Measurements from ENCODE around the gene SIK2.
A peak's percentile ranks its signal among the peaks of the same experiment; 100 is the strongest.
"Not testable (repeated sequence)": the region's sequence is repeated elsewhere in the genome, so short reads cannot be mapped to it uniquely, and the experiment has no call there.

SIK2 gene

GRCh38 chr11:111749646-111750045 lies 147.4 kb downstream of the SIK2 start:
- DNase-seq, result no peak

DNA sequence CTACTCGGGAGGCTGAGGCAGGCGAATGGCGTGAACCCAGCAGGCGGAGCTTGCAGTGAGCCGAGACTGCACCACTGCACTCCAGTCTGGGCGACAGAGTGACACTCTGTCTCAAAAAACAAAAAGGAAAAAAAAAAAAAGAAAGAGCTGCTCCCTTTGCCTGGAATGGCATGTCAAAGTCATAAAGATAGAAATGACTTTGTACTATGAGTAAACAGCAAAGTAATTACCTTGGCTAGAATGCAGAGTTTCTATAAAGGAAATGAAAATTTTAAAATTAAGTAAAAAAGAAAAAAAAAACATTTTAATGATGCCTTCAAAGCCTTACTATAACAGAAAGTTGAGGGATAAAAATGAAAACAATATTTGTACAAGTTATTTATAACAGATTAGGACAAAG lies 153.8 kb downstream of the SIK2 start:
- no peak for DNase-seq

GRCh38 chr11:111759376-111759775 lies 157.1 kb downstream of the SIK2 start:
- no peak for DNase-seq

DNA sequence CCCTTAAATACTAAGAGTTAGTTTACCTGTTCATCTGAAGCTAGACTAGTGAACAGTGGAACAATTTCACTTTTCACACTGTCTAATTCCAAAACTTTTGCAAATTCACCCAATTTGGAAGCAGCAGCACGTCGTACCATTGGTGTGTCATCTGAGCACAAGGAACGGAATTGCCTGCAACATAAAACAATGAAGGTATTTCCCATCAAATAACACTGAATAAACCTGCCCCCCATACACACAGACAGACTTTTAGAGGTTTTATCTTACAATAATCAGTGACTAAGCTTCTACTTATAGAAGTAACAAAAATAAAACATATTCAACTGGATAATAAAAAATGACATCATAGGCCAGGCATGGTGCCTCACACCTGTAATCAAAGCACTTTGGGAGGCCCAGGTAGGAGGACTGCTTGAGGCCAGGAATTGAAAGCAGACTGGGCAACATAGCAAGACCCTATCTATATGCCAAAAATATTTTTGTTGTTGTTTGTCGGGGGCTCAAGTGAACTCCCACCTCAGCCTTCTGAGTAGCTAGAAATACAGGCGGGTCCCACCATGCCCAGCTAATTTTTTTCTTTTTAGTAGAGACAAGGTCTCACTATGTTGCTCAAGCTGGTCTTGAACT lies 157.6 kb downstream of the SIK2 start:
- DNase-seq, result no peak

DNA sequence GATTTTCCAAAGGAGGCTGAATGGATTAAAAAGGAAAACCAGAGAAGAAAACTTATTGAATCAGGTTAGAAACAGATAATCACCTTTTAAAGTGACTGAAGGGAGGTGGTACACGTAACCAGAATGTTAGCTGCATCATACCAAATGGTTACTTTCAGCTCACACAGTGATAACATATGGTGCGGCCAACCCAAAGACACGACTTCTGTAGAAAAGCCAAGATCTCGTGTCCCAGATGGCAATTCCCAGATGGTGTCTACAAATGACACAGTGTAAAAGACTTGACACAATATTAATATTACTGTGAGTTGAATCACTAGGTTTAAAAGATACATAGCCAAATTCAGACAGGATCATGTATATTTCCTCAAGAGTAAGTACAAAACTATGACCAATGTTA lies 158.8 kb downstream of the SIK2 start:
- DNase-seq, result peak in 6 of 58 donors; percentile 8 to 27 (median 15)

DNA sequence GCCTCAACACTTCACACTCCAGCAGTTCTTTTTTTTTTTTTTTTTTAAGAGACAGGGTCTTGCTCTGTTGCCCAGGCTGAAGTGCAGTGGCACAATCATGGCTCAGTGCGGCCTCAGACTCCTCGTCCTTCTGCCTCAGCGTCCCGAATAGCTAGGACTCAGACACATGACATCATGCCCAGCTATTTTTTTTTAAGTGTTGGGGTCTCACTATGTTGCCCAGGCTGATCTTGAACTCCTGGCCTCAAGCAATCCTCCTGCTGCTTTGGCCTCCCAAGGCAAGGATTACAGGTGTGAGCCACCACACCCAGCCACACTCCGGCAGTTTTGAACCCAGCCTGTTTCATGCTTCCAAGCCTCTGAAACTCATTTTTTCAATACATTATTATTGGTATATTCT lies 160.3 kb downstream of the SIK2 start:
- DNase-seq, result no peak

- peak in 8 of 58 donors; percentile 8 to 54 (median 15) for DNase-seq
Measured at GRCh38 chr11:111762981-111763643, 160.9 kb downstream of the SIK2 start.

DNA sequence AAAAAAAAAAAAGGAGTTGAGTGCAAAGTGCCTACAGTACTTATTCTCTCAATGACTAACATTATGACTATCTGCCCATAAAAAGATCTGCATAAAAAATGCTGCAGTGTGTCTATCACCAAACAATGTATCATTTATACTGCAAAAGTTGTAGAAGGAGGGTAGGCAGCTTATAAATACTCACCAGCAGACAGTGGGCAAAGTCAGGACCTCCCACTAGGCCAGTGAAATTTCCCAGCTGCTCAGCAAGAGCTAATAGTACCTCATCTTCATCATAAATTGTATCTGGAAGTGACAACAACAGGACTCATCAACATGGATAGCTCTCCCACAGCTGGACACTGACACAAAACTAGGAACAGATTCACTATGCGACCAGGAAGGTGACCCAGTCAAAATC lies 162.4 kb downstream of the SIK2 start:
- DNase-seq, result no peak

DNA sequence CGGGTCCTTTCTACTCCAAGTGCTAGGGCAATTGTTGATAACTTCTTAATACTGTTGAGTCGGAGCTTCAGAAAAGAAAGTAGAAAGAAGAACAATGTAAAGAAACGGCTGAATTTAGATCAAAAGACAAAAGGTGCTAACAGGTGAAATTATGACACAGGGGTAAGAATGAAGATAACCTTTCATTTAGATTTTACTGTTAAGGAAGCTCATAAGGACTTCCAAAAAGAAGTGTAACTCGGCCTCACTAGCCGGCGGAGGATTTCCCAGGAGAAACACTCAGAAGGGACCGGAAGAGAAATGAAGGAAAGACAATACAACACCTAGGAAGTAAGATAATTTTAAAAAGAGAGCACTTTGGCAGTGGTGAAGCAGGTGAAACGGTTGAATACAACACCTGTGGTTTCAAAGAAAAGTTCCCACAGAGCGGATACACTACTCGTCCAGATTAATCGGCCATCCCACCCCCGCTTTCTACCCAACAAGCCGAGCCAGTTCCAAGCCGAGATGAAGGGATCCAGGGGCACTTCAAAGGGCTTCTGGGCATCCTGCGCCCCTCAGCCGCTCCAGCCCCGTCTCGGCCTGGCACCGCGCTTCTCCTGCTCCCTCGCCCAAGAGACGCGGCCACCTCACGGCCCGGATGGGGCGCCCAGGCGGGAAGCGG lies 163.2 kb downstream of the SIK2 start:
- peak in 14 of 58 donors; percentile 28 to 64 (median 53) for DNase-seq

DNA sequence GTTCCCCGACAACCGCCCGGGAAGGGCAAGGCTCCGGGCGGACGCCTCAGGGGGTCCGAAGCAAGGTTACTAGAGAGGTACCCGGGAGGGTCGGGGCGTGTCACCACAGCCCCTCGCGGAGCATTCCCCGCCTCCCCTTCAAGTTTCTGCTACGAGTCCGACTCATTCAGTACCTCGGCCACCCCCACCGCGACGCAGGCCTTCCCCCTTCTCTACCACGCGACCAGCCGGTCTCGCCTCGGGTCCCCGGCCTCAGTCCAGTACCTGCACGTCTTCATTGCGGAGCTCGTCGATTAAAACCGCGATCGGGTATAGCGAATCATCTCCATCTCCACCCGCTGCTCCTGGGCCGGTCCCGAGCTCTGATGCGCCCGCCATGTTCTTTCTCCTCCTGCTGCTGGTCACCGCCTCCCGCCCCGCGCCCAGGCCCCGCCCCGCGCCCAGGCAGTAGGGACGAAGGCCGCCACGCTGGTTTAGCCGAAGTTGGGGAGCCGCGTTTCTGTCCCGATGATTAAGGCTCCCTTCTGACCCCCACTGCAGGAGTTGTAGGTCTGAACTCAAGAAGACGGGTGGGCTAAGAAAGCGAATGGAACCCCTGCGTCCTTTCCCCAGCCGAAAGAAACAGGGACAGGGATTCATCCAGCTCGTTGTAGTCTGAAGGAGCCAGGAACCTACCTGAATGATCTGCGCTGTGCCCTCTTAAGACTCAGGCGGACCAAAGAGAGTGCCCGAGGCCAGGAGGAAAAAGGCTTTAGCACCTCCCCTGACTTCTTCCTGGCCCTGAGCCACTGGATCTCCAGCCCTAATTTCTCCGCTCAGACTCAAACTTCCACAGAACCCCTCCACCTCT lies 164.0 kb downstream of the SIK2 start, which contains the start of gene PPP2R1B:
Gene PPP2R1B, minus strand, starts transcription at position 406 of the 850 bp plus-strand sequence. Its CDS starts 28 bp downstream, at position 378.
- peak in 57 of 58 donors; percentile 48 to 92 (median 83) for DNase-seq

DNA sequence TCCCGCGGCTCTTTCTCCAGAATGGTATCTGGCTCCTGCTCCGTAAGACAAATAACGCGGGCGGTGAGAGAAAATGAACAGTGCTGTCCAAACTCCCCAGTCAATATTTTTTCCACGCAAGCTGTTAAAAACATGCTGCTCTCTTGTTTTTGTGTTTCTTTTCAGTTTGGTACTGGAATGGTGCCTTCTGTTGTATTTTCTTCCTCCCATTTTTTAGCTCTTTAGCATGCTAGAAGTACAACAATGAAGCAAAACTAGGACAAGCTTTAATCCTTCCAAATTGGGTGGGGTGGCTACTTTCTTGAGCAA lies 164.5 kb downstream of the SIK2 start:
- peak in 1 of 58 donors; percentile 46 for DNase-seq

DNA sequence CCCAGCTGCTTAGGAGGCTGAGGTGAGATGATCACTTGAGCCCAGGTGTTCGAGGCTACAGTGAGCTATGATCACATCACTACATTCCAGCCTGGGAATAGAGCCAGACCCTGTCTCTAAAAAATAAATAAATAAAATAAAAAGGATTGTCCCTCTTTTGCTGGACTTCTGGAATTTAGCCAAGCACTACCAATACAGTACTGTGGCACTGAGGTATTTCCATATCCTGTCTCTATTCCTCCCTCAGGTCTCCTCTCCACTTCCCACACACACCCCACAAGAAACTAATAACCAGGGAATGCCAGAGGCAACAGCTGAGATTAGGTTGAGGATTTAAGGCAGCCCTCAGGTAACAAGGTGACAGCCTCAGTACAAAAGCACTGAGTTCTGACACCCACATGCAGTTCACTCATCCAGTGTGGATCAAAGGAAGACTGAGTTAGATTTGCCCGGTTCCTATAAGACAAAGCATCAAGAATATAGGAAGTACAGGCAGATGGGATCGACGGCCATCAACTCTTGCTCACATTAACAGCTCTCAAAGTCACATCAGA lies 168.4 kb downstream of the SIK2 start:
- no peak for DNase-seq

DNA sequence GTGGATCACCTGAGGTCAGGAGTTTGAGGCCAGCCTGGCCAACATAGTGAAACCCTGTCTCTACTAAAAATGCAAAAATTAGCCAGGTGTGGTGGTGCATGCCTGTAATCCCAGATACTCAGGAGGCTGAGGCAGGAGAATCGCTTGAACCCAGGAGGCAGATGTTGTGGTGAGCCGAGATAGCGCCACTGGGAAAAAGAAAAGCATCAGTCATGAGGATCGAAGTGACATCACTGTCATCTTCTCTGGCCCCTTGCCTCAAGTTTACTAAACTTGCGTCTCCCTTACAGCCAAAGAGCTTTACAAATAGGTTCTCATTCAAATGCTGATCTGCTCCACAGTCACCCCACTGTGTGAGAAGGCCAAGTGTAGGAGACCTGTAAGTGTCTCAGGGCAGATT lies 169.0 kb downstream of the SIK2 start:
- DNase-seq, result not testable (repeated sequence)

- no peak for DNase-seq
Measured at GRCh38 chr11:111772535-111772934, 170.3 kb downstream of the SIK2 start.

- no peak for DNase-seq
Measured at GRCh38 chr11:111774955-111775710, 172.9 kb downstream of the SIK2 start.

- DNase-seq, result no peak
Measured at GRCh38 chr11:111776398-111777093, 174.3 kb downstream of the SIK2 start.

- peak in 14 of 58 donors; percentile 4 to 77 (median 23) for DNase-seq
Measured at GRCh38 chr11:111777094-111778046, 175.1 kb downstream of the SIK2 start.

- no peak for DNase-seq
Measured at GRCh38 chr11:111778047-111778558, 175.9 kb downstream of the SIK2 start.
